ENCODE measurements around the gene PLA2G2E. TPM values are rescaled to one million over a fixed set of nuclear protein-coding genes. Genes with fewer than 3 reads are reported as not detected.

The PLA2G2E gene
- total RNA-seq, 1 donor from 2014 or later, result not detected

DNA sequence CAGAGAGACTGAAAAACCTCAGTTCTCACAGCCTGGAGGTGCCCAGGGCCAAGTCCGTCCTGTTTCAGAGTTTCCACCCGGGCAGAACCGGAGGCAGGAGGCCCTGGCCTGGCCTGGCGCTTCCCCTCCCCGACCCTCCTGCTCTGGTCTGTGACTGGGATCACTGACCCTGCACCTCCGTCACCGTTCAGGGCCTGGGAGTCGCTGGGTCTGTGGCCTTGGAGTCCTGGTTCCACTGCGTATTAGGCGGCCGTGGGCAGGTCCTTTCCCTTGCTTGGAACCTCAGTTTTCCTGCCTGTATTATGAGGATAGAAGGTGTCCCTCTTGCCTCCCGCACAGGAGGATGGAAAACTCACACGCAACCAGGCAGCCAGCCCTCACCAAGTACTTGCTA lies 533 bp upstream of the PLA2G2E start:
- no peak for DNase-seq (ENCODE audit: extremely low spot score, unreplicated experiment)
- H3K4me3 Mint-ChIP-seq (ENCODE audit: unreplicated experiment), result no peak overlapping the region
- TF ChIP-seq, protein P1, sequence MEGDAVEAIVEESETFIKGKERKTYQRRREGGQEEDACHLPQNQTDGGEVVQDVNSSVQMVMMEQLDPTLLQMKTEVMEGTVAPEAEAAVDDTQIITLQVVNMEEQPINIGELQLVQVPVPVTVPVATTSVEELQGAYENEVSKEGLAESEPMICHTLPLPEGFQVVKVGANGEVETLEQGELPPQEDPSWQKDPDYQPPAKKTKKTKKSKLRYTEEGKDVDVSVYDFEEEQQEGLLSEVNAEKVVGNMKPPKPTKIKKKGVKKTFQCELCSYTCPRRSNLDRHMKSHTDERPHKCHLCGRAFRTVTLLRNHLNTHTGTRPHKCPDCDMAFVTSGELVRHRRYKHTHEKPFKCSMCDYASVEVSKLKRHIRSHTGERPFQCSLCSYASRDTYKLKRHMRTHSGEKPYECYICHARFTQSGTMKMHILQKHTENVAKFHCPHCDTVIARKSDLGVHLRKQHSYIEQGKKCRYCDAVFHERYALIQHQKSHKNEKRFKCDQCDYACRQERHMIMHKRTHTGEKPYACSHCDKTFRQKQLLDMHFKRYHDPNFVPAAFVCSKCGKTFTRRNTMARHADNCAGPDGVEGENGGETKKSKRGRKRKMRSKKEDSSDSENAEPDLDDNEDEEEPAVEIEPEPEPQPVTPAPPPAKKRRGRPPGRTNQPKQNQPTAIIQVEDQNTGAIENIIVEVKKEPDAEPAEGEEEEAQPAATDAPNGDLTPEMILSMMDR (IDR thresholded peaks at IDR 0.05), result no peak
- H3K27me3 Mint-ChIP-seq (ENCODE audit: unreplicated experiment), result peaks cover 8% of the 10 kb centered on the region
- H3K4me1 Mint-ChIP-seq (ENCODE audit: unreplicated experiment), result no peaks in the 10 kb centered on the region
- H3K27ac Mint-ChIP-seq (ENCODE audit: unreplicated experiment), result no peak overlapping the region
- no peaks in the 10 kb centered on the region for H3K36me3 Mint-ChIP-seq (ENCODE audit: unreplicated experiment)
- H3K9me3 Mint-ChIP-seq (ENCODE audit: unreplicated experiment), result no peaks in the 10 kb centered on the region

DNA sequence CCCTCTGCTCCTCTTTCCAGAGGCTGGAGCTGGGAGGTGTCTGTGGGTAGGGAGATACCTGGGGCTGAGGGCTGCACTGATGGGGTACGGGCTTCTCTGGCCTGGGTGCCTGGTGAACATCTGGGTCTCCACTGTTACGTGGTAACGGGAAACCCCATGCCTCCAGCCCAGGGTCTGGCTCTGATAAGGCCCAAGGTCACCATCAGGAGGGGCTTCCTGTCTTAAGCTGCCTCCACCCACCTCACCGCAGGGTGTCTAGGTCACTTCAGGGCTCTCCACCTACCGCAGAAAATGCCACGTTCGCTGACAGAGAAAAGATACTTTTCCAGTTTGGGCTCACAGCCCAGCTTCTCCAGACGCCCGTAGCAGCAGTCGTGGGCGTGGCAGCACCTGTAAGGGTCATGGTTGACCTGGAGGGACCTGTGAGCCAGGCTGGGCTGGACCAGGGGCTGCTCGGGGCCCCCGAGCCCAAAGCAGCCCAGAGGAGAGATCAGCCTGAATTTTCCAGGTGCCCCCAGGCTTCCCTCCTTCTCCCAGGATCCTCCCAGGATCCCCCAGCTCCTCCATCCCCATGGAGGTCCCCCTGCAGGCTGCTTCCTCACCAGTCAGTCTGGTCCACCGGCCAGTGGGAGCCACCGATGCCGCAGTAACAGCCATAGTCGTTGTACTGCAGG lies 1.3 kb downstream of the PLA2G2E start:
- no peaks in the 10 kb centered on the region for H3K9me3 Mint-ChIP-seq (ENCODE audit: unreplicated experiment)
- H3K27ac Mint-ChIP-seq (ENCODE audit: unreplicated experiment), result no peak overlapping the region

DNA sequence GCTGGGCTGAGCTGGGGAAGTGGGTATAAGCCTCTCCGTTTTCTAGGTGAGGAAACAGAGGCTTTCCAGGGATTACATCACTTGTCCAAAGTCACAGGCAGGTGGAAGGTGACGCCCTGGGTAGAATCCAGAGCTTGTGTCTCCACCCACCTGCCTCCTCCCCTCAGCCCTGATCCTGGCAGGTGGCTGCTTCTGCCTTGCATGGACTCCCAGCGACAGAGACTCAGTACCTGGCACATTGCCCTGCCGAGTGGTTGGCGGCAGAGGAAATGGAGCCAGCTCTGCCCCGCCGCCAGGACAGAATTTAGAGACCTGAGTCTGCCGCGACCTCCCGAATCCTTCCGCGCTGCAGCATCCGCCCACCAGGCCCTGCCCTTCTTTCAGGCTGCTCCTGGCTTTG lies 2.1 kb downstream of the PLA2G2E start:
- Mint-ChIP-seq H3K36me3 (ENCODE audit: unreplicated experiment) (no peaks in the 10 kb centered on the region), H3K9me3 (ENCODE audit: unreplicated experiment) (no peaks in the 10 kb centered on the region)

More for the DNA sequence above, 1.3 kb downstream of the PLA2G2E start:
- Mint-ChIP-seq H3K4me1 (ENCODE audit: unreplicated experiment) (peaks cover 3% of the 10 kb centered on the region), H3K36me3 (ENCODE audit: unreplicated experiment) (no peaks in the 10 kb centered on the region), H3K4me3 (ENCODE audit: unreplicated experiment) (no peak overlapping the region), H3K27me3 (ENCODE audit: unreplicated experiment) (no peaks in the 10 kb centered on the region)
- TF ChIP-seq, protein P1 (IDR thresholded peaks at IDR 0.05), result no peak
- no peak for DNase-seq (ENCODE audit: extremely low spot score, unreplicated experiment)

DNA sequence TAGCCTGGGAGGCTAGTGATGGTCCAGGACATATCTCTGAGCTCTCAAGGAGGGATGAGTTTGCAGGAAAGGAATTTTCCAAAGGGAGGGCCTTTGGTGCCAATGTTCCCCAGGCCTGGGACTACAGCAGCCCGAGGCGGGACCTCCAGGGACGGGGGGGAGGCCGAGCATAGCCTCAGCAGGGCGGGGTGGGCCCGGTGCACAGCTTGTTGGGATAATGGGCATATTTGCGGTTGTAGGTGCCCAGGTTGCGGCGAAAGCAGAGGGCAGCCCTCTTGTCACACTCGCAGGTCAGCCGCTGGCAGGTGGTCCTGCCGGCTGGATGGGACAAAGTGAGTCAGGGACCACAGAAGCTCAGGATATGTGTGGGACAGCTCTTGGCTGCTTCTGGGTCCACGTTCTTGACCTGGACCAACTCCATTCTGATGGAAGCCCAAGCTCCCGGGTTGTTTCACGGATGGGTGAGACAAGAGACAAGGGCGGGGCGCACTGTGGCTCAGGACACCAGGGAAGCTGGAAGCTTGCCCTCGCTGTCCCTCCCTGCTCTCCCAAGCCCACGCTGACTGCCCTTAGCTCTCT lies 3.2 kb downstream of the PLA2G2E start:
- TF ChIP-seq, protein P1 (IDR thresholded peaks at IDR 0.05), result no peak
- Mint-ChIP-seq H3K27ac (ENCODE audit: unreplicated experiment) (no peak overlapping the region), H3K9me3 (ENCODE audit: unreplicated experiment) (no peaks in the 10 kb centered on the region), H3K27me3 (ENCODE audit: unreplicated experiment) (no peaks in the 10 kb centered on the region), H3K4me1 (ENCODE audit: unreplicated experiment) (peaks cover 3% of the 10 kb centered on the region), H3K4me3 (ENCODE audit: unreplicated experiment) (no peak overlapping the region), H3K36me3 (ENCODE audit: unreplicated experiment) (no peaks in the 10 kb centered on the region)
- DNase-seq (ENCODE audit: extremely low spot score, unreplicated experiment), result no peak

More for the DNA sequence above, 2.1 kb downstream of the PLA2G2E start:
- no peak overlapping the region for H3K27ac Mint-ChIP-seq (ENCODE audit: unreplicated experiment)
- no peak for DNase-seq (ENCODE audit: extremely low spot score, unreplicated experiment)
- no peak overlapping the region for H3K4me3 Mint-ChIP-seq (ENCODE audit: unreplicated experiment)
- H3K27me3 Mint-ChIP-seq (ENCODE audit: unreplicated experiment), result no peaks in the 10 kb centered on the region
- TF ChIP-seq, protein P1 (IDR thresholded peaks at IDR 0.05), result no peak
- peaks cover 3% of the 10 kb centered on the region for H3K4me1 Mint-ChIP-seq (ENCODE audit: unreplicated experiment)

DNA sequence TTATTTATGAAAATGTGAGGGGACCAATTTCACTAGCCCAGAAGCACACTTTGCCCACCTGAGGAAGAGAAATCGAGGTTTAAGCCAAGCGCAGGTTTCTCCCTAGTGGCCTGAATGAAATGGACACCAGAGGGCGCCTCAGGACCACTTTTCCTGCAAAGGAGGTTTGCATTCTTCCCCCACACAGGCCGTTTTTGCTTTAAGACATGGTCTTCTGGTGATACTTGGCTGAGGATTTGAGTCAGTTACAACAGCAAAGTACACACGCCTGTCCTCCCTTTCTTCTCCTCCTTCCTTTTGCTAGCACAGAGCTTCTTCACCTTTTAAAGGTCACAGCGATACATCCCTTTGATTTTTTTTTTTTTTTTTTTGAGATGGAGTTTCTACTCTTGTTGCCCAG lies 5.4 kb downstream of the PLA2G2E start:
- H3K36me3 Mint-ChIP-seq (ENCODE audit: unreplicated experiment), result peaks cover 6% of the 10 kb centered on the region
- TF ChIP-seq, protein P1 (IDR thresholded peaks at IDR 0.05), result peak; percentile 93
- DNase-seq (ENCODE audit: extremely low spot score, unreplicated experiment), result peak; percentile 93
- no peaks in the 10 kb centered on the region for H3K9me3 Mint-ChIP-seq (ENCODE audit: unreplicated experiment)
- H3K4me1 Mint-ChIP-seq (ENCODE audit: unreplicated experiment), result peaks cover 3% of the 10 kb centered on the region
- no peak overlapping the region for H3K4me3 Mint-ChIP-seq (ENCODE audit: unreplicated experiment)
- H3K27ac Mint-ChIP-seq (ENCODE audit: unreplicated experiment), result no peak overlapping the region
- H3K27me3 Mint-ChIP-seq (ENCODE audit: unreplicated experiment), result no peaks in the 10 kb centered on the region

Data from osteocyte (in vitro differentiated cells).